ENCODE measurements around the gene LMX1A. TPM values are rescaled to one million over a fixed set of nuclear protein-coding genes. Genes with fewer than 3 reads are reported as not detected.

LMX1A gene
- total and polyA plus RNA-seq, 2 donors from 2014 or later: not detected

DNA sequence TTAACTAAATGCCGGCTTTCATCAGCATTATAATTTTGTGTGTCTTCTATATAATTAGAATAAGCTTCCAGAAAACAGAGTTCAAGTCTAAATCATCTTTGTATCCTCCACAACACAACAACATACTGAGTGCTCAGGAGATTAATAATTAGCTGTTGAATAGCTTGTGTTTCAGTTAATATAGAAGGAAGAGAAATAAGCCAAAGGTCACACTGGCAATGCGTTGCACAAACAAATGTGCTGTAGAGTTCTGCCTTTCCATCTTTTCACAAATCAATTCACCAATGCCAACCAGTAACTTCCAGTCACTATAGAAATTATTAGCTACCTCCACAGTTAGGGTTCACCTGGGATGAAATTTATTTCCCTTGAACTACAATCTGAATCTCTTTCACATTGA is 132.0 kb downstream of the LMX1A start:
- no peaks in the 10 kb centered on the region for H3K4me1 ChIP-seq (ENCODE audit: control insufficient read depth in 2 of 3, insufficient read depth in 2 of 3, low read depth in 1 of 3, low read length in 3 of 3)
- DNase-seq (no peak), FAIRE-seq (no peak)
- H3K9ac ChIP-seq (ENCODE audit: low read length in 3 of 3): no peak overlapping the region
- H3K4me3 ChIP-seq (ENCODE audit: low read length in 3 of 3): no peak overlapping the region
- no peak overlapping the region for H3K27ac ChIP-seq (ENCODE audit: low read depth in 2 of 2, low read length in 2 of 2)
- TF ChIP-seq, protein P1, sequence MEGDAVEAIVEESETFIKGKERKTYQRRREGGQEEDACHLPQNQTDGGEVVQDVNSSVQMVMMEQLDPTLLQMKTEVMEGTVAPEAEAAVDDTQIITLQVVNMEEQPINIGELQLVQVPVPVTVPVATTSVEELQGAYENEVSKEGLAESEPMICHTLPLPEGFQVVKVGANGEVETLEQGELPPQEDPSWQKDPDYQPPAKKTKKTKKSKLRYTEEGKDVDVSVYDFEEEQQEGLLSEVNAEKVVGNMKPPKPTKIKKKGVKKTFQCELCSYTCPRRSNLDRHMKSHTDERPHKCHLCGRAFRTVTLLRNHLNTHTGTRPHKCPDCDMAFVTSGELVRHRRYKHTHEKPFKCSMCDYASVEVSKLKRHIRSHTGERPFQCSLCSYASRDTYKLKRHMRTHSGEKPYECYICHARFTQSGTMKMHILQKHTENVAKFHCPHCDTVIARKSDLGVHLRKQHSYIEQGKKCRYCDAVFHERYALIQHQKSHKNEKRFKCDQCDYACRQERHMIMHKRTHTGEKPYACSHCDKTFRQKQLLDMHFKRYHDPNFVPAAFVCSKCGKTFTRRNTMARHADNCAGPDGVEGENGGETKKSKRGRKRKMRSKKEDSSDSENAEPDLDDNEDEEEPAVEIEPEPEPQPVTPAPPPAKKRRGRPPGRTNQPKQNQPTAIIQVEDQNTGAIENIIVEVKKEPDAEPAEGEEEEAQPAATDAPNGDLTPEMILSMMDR (IDR thresholded peaks at IDR 0.05; ENCODE audit: borderline replicate concordance, extremely low read depth, insufficient read depth): no peak
- no peaks in the 10 kb centered on the region for H3K27me3 ChIP-seq (ENCODE audit: control insufficient read depth, insufficient read depth, low read length)
- no peaks in the 10 kb centered on the region for H3K9me3 ChIP-seq (ENCODE audit: control insufficient read depth in 2 of 3, insufficient read depth in 1 of 3, low read length in 3 of 3)
- intact Hi-C loops (cut with DNase I): no loop called here
- no peaks in the 10 kb centered on the region for H3K36me3 ChIP-seq (ENCODE audit: control insufficient read depth in 2 of 3, insufficient read depth in 3 of 3, low read length in 3 of 3)

DNA sequence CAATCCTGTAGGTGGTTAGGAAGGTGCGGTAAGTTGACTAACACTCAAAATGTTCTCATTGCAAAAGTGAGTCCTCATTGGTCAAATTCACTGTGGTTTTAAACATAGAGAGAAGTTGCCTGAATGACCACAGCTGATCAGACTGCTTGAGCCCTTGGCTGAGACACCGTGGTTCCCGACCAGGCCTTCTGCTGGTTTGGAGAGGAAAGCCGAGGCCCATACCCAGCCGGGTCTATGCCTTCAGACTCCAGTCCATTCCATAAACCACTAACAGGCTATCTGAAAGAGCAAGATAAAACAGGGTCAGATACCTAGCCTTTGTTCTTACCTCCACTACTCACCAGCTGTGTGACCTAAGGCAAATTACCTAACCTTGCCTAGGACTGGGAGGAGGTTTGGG is 133.9 kb downstream of the LMX1A start:
- no peak for FAIRE-seq
- H3K4me1 ChIP-seq (ENCODE audit: control insufficient read depth in 2 of 3, insufficient read depth in 2 of 3, low read depth in 1 of 3, low read length in 3 of 3): no peaks in the 10 kb centered on the region
- no peak overlapping the region for H3K4me3 ChIP-seq (ENCODE audit: low read length in 3 of 3)
- no peak overlapping the region for H3K27ac ChIP-seq (ENCODE audit: low read depth in 2 of 2, low read length in 2 of 2)
- TF ChIP-seq, protein P1 (IDR thresholded peaks at IDR 0.05; ENCODE audit: borderline replicate concordance, extremely low read depth, insufficient read depth): no peak
- H3K36me3 ChIP-seq (ENCODE audit: control insufficient read depth in 2 of 3, insufficient read depth in 3 of 3, low read length in 3 of 3): no peaks in the 10 kb centered on the region
- intact Hi-C loops (cut with DNase I): no loop called here
- H3K27me3 ChIP-seq (ENCODE audit: control insufficient read depth, insufficient read depth, low read length): no peaks in the 10 kb centered on the region
- no peak overlapping the region for H3K9ac ChIP-seq (ENCODE audit: low read length in 3 of 3)
- DNase-seq: no peak
- H3K9me3 ChIP-seq (ENCODE audit: control insufficient read depth in 2 of 3, insufficient read depth in 1 of 3, low read length in 3 of 3): no peaks in the 10 kb centered on the region

- H3K27ac ChIP-seq (ENCODE audit: low read depth in 2 of 2, low read length in 2 of 2): no peak overlapping the region
- intact Hi-C loops (cut with DNase I): no loop called here
- DNase-seq (peak in 4 of 5 donors; percentile 60 to 87 (median 78)), FAIRE-seq (no peak)
- H3K36me3 ChIP-seq (ENCODE audit: control insufficient read depth in 2 of 3, insufficient read depth in 3 of 3, low read length in 3 of 3): no peaks in the 10 kb centered on the region
- H3K9ac ChIP-seq (ENCODE audit: low read length in 3 of 3): no peak overlapping the region
- no peak overlapping the region for H3K4me3 ChIP-seq (ENCODE audit: low read length in 3 of 3)
- no peaks in the 10 kb centered on the region for H3K9me3 ChIP-seq (ENCODE audit: control insufficient read depth in 2 of 3, insufficient read depth in 1 of 3, low read length in 3 of 3)
- no peaks in the 10 kb centered on the region for H3K4me1 ChIP-seq (ENCODE audit: control insufficient read depth in 2 of 3, insufficient read depth in 2 of 3, low read depth in 1 of 3, low read length in 3 of 3)
- no peaks in the 10 kb centered on the region for H3K27me3 ChIP-seq (ENCODE audit: control insufficient read depth, insufficient read depth, low read length)
- TF ChIP-seq, protein P1 (IDR thresholded peaks at IDR 0.05; ENCODE audit: borderline replicate concordance, extremely low read depth, insufficient read depth): no peak
Observed at GRCh38 chr1:165218731-165219130, 137.8 kb downstream of the LMX1A start.

- no peaks in the 10 kb centered on the region for H3K4me1 ChIP-seq (ENCODE audit: control insufficient read depth in 2 of 3, insufficient read depth in 2 of 3, low read depth in 1 of 3, low read length in 3 of 3)
- TF ChIP-seq, protein P1 (IDR thresholded peaks at IDR 0.05; ENCODE audit: borderline replicate concordance, extremely low read depth, insufficient read depth): no peak
- no peaks in the 10 kb centered on the region for H3K9me3 ChIP-seq (ENCODE audit: control insufficient read depth in 2 of 3, insufficient read depth in 1 of 3, low read length in 3 of 3)
- H3K27me3 ChIP-seq (ENCODE audit: control insufficient read depth, insufficient read depth, low read length): no peaks in the 10 kb centered on the region
- no peaks in the 10 kb centered on the region for H3K36me3 ChIP-seq (ENCODE audit: control insufficient read depth in 2 of 3, insufficient read depth in 3 of 3, low read length in 3 of 3)
- no peak overlapping the region for H3K9ac ChIP-seq (ENCODE audit: low read length in 3 of 3)
- FAIRE-seq (no peak), DNase-seq (no peak)
- intact Hi-C loops (cut with DNase I): no loop called here
- no peak overlapping the region for H3K27ac ChIP-seq (ENCODE audit: low read depth in 2 of 2, low read length in 2 of 2)
- no peak overlapping the region for H3K4me3 ChIP-seq (ENCODE audit: low read length in 3 of 3)
Observed at GRCh38 chr1:165217958-165218357, 138.6 kb downstream of the LMX1A start.

All from kidney (tissue), 14 donors.